AG09319 (cell line): ENCODE measurements around the gene RAB11FIP2.

Experiments
- DNase-seq: peaks from one replicate; pipeline ENCODE4 v3.0.0-alpha.2; 2010; ENCODE audit warnings: low read depth; ENCODE audit errors: extremely low read depth
- TF ChIP-seq, protein P1 (sequence below): IDR thresholded peaks from 2 replicates; pipeline ENCODE4 v1.5.1; 2011; ENCODE audit warnings: low read depth, mild to moderate bottlenecking, inconsistent platforms, low read length, moderate library complexity

RAB11FIP2 gene

DNA sequence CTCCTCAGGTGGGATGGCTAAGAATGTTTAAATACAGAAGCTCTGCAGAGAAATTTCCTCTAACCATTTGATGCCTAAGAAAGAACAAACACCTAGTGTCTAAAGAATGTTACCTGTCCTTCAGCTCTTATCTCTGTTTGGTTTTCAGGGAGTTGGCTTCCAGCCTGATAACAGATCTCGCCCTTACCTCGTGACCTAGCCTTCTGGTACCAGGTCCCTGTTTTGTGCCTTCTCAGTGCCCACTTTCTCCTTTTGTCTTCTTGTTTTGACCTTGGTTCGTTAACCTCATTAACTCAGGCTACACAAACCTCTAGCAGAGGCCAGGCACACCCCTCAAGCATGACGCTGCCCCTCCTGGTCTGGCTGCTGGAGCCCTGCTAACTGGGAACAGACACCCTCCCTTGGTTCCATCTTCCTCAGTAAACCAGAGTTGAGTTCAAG is 16.1 kb upstream of the RAB11FIP2 start:
- DNase-seq: no peak
- TF ChIP-seq, protein P1, sequence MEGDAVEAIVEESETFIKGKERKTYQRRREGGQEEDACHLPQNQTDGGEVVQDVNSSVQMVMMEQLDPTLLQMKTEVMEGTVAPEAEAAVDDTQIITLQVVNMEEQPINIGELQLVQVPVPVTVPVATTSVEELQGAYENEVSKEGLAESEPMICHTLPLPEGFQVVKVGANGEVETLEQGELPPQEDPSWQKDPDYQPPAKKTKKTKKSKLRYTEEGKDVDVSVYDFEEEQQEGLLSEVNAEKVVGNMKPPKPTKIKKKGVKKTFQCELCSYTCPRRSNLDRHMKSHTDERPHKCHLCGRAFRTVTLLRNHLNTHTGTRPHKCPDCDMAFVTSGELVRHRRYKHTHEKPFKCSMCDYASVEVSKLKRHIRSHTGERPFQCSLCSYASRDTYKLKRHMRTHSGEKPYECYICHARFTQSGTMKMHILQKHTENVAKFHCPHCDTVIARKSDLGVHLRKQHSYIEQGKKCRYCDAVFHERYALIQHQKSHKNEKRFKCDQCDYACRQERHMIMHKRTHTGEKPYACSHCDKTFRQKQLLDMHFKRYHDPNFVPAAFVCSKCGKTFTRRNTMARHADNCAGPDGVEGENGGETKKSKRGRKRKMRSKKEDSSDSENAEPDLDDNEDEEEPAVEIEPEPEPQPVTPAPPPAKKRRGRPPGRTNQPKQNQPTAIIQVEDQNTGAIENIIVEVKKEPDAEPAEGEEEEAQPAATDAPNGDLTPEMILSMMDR: no peak

DNA sequence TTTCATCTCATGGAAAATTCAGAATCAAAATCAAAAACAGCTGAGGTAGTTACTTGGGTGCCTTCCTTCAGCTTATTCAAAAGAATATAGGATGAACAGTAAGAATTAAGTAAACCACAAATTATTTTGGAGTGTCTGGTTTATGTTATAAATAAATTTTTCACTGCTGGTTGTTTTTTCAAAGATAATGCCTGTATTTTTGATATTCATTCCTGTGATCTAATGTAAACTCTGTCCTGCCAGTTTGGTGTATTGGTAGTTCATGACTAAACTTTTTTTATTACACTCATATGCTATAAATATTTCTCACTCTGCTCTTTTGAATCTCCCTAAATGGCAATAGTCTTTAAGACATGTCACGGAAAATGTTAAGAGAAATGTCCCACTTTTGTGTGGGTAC is 11.6 kb upstream of the RAB11FIP2 start:
- TF ChIP-seq, protein P1: no peak
- no peak for DNase-seq

GRCh38 chr10:118057361-118057760 is 10.6 kb upstream of the RAB11FIP2 start:
- TF ChIP-seq, protein P1: no peak
- DNase-seq: no peak

DNA sequence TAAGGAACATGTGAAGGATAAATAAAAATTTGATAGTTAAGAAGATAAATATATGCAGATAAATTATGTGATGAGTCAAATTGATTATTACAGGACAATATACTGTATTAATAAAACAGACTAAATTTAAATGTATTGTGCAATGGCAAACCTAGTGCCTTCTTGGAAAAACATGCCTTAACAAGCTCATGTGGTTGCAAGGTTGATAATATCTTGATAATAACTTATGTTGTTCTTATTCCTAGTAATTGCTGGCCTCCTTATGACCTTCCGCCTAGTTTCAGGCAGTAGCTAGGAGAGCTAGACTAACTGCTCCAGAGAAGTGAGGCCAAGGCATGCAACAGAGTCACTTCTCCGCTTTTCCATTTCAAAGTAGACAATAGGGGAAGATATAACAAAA is 7.6 kb upstream of the RAB11FIP2 start:
- TF ChIP-seq, protein P1: no peak
- no peak for DNase-seq

- TF ChIP-seq, protein P1: no peak
Measured at GRCh38 chr10:118052816-118053215, 6.1 kb upstream of the RAB11FIP2 start.

GRCh38 chr10:118047880-118048279 is 1.1 kb upstream of the RAB11FIP2 start:
- TF ChIP-seq, protein P1: no peak
- DNase-seq: no peak

More at GRCh38 chr10:118052816-118053215, 6.1 kb upstream of the RAB11FIP2 start:
- no peak for DNase-seq

DNA sequence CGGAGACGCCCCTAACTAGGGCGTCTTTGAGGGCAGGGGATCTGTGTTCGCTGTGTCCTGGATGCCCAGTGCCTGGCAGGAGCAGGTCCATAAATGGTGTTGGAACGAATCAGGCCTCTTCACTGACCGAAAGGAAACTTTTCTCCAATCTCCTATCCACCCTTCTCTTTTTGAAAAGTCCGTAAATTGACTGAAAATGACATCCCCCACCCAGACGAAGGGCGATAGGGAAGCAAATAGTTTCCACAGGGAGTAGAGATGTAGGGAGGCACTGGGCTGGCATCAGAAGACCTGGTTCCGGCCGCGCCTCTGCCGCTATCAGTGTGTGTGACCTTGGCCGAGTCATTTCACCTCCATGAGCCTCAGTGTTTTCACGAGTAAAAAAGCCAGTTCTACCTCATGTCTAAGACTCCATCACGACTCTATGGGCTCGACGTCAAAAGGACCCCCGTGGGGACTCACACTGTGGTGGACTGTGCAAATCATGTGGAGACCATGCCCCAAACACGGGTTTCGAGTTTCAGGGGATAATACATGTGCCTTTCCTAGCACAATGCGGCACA is 497 bp upstream of the RAB11FIP2 start:
- no peak for DNase-seq
- TF ChIP-seq, protein P1: no peak
